Measurements from ENCODE around the gene WDFY4. TPM values are rescaled to one million over a fixed set of nuclear protein-coding genes. Genes with fewer than 3 reads are reported as not detected.

WDFY4 gene
- total RNA-seq, 1 experiment from 2014 or later = not detected

GRCh38 chr10:48750991-48751390, 66.3 kb downstream of the WDFY4 start:
- no peak overlapping the region for H3K27ac ChIP-seq (ENCODE audit: insufficient read length, low read depth, low read length)
- H3K9me3 Mint-ChIP-seq = no peaks in the 10 kb centered on the region; a peak in 1 of 5 replicates
- peaks cover 4 to 5% of the 10 kb centered on the region in 2 experiments; a peak in 2 of 4 replicates for H3K4me1 Mint-ChIP-seq
- no CpG with 5 or more reads among the region's 5 CpGs for WGBS (ENCODE audit: extremely low coverage, insufficient read length, low lambda C conversion rate)
- H2BK5ac ChIP-seq (ENCODE audit: insufficient read length, low read length) = no peak overlapping the region
- no peaks in the 10 kb centered on the region for H3K79me1 ChIP-seq (ENCODE audit: insufficient read depth, low read depth, low read length, poor library complexity, severe bottlenecking)
- peaks cover 3% of the 10 kb centered on the region; the same call in 1 of the 2 replicates for H3K27me3 Mint-ChIP-seq (ENCODE audit: low read depth)
- no peak overlapping the region for H3K9ac ChIP-seq (ENCODE audit: extremely low read depth, insufficient read length, low read length)
- no peak overlapping the region for H2BK120ac ChIP-seq (ENCODE audit: low read depth, low read length, poor library complexity, severe bottlenecking)
- H3K4me3 Mint-ChIP-seq = no peak overlapping the region
- H3K4me2 ChIP-seq (ENCODE audit: insufficient read depth, insufficient read length, low read length) = no peak overlapping the region
- no peak overlapping the region for H4K8ac ChIP-seq (replicated peaks; ENCODE audit: insufficient read length, low read depth, low read length)
- TF ChIP-seq CTCF (conservative IDR thresholded peaks at IDR 0.05) = no peak
- no peak overlapping the region for H3K4ac ChIP-seq (ENCODE audit: low read depth, low read length)
- no peak overlapping the region for H2AFZ ChIP-seq (ENCODE audit: low read length)
- H3K79me2 ChIP-seq (ENCODE audit: insufficient read depth, low read length) = no peaks in the 10 kb centered on the region
- H3K23ac ChIP-seq (ENCODE audit: insufficient read length, low read depth, low read length) = no peak overlapping the region
- DNase-seq = no peak
- no peaks in the 10 kb centered on the region for H3K36me3 Mint-ChIP-seq (ENCODE audit: insufficient read depth in 1 of 3, low read depth in 3 of 3)
- H2BK12ac ChIP-seq (ENCODE audit: insufficient read length, low read depth, low read length) = no peak overlapping the region
- H3K27me3 ChIP-seq (ENCODE audit: insufficient read depth, low read length) = no peaks in the 10 kb centered on the region
- H3T11ph ChIP-seq (ENCODE audit: low read length) = no peak overlapping the region
- H3K56ac ChIP-seq (ENCODE audit: insufficient read length, low read depth, low read length) = no peak overlapping the region
- H3K4me1 ChIP-seq (ENCODE audit: insufficient read depth, low read length) = no peaks in the 10 kb centered on the region
- H3K18ac ChIP-seq (ENCODE audit: insufficient read length, low read depth, low read length) = no peak overlapping the region
- no peak overlapping the region for H4K91ac ChIP-seq (ENCODE audit: insufficient read length, low read depth, low read length)
- no peak overlapping the region for H2BK20ac ChIP-seq (ENCODE audit: low read depth, low read length, poor library complexity, severe bottlenecking)
- H4K5ac ChIP-seq (ENCODE audit: insufficient read length, low read depth, low read length) = no peak overlapping the region
- no peak overlapping the region for H2BK15ac ChIP-seq (ENCODE audit: low read depth, low read length)
- no peak overlapping the region for H3K14ac ChIP-seq (ENCODE audit: insufficient read depth, low read length)
- H3K27ac Mint-ChIP-seq = no peak overlapping the region
- H3K9me3 ChIP-seq (ENCODE audit: control insufficient read depth, low read depth, low read length) = no peaks in the 10 kb centered on the region
- H4K20me1 ChIP-seq (ENCODE audit: control insufficient read depth, insufficient read depth, insufficient read length) = peaks cover 2% of the 10 kb centered on the region
- H2AK5ac ChIP-seq (ENCODE audit: insufficient read length, low read length) = no peak overlapping the region
- H3K23me2 ChIP-seq (ENCODE audit: insufficient read length, low read depth, low read length, poor library complexity, severe bottlenecking) = no peaks in the 10 kb centered on the region

Data from H9 (cell line).